GM23248 (cell line): ENCODE results near the gene PLEKHA3. TPM values are rescaled to one million over a fixed set of nuclear protein-coding genes. Genes with fewer than 3 reads are reported as not detected.
A peak's percentile ranks its signal among the peaks of the same experiment; 100 is the strongest.

Experiments used
- DNase-seq: peaks from one replicate; pipeline ENCODE4 v3.0.0-alpha.2; 2015
- H2AFZ ChIP-seq: fragments of 200-600 bp; sonication (generic); 2 replicates; pipeline ENCODE4 v1.6.1; 2016; ENCODE audit warnings: antibody characterized with exemption
- H3F3A ChIP-seq: fragments of 200-600 bp; sonication (generic); 2 replicates; pipeline ENCODE4 v1.6.1; 2016; ENCODE audit warnings: mild to moderate bottlenecking, antibody characterized with exemption, mixed run types; ENCODE audit not compliant: insufficient read depth
- H3K27ac ChIP-seq: fragments of 200-600 bp; sonication (generic); 2 replicates; pipeline ENCODE4 v1.5.1; 2016; ENCODE audit warnings: mild to moderate bottlenecking
- H3K27me3 ChIP-seq: fragments of 200-600 bp; sonication (generic); replicated peaks from 2 replicates; pipeline ENCODE4 v1.6.1; 2016; ENCODE audit warnings: mild to moderate bottlenecking; ENCODE audit not compliant: insufficient read depth
- H3K36me3 ChIP-seq: fragments of 200-600 bp; sonication (generic); 2 replicates; pipeline ENCODE4 v1.6.1; 2016; ENCODE audit warnings: low read depth, mild to moderate bottlenecking
- H3K4me1 ChIP-seq: fragments of 200-600 bp; sonication (generic); 2 replicates; pipeline ENCODE4 v1.6.1; 2016; ENCODE audit warnings: mild to moderate bottlenecking; ENCODE audit not compliant: insufficient read depth
- H3K4me2 ChIP-seq: fragments of 200-600 bp; sonication (generic); one replicate; pipeline ENCODE4 v1.6.1; 2016; ENCODE audit warnings: mild to moderate bottlenecking; ENCODE audit not compliant: unreplicated experiment
- H3K4me3 ChIP-seq: fragments of 200-600 bp; sonication (generic); 2 replicates; pipeline ENCODE4 v1.5.1; 2016; ENCODE audit warnings: mild to moderate bottlenecking
- H3K79me2 ChIP-seq: fragments of 200-600 bp; sonication (generic); 2 replicates; pipeline ENCODE4 v1.6.1; 2016; ENCODE audit warnings: mild to moderate bottlenecking; ENCODE audit not compliant: insufficient read depth
- H3K9ac ChIP-seq: fragments of 200-600 bp; sonication (generic); 2 replicates; pipeline ENCODE4 v1.6.1; 2016; ENCODE audit warnings: mild to moderate bottlenecking
- H3K9me2 ChIP-seq: fragments of 200-600 bp; sonication (generic); 2 replicates; pipeline ENCODE4 v1.6.1; 2016; ENCODE audit warnings: mixed run types, mild to moderate bottlenecking, moderate library complexity; ENCODE audit not compliant: insufficient read depth
- H3K9me3 ChIP-seq: fragments of 200-600 bp; sonication (generic); one replicate; pipeline ENCODE4 v1.6.1; 2017; ENCODE audit warnings: low read depth
- H4K20me1 ChIP-seq: fragments of 200-600 bp; sonication (generic); 2 replicates; pipeline ENCODE4 v1.6.0; 2016; ENCODE audit not compliant: insufficient read depth
- EZH2 ChIP-seq: fragments of 200-600 bp; sonication (generic); IDR thresholded peaks from 2 replicates; pipeline ENCODE4 v1.6.1; 2018; ENCODE audit warnings: antibody characterized with exemption, mild to moderate bottlenecking; ENCODE audit not compliant: insufficient read depth, poor library complexity, severe bottlenecking
- EZH2phosphoT487 ChIP-seq: fragments of 200-600 bp; sonication (generic); IDR thresholded peaks from 2 replicates; pipeline ENCODE4 v1.6.1; 2018; ENCODE audit warnings: antibody characterized with exemption, moderate library complexity, mild to moderate bottlenecking, low read depth; ENCODE audit not compliant: insufficient read depth
- WGBS, 2 experiments: methylation state at CpG; one replicate each; pipeline ENCODE4 v1.1.6; 2015 to 2017; ENCODE audit warnings: low lambda C conversion rate in 2 of 2, low coverage in 1 of 2; ENCODE audit errors: missing lambda C conversion rate in 2 of 2; 5-methylcytosine and 5-hydroxymethylcytosine counted together
- in situ Hi-C: fragments of 300-500 bp; cut with MboI; formaldehyde crosslinking; loops from 2 replicates; pipeline ENCODE4 v1.15.0; 2020
- polyA plus RNA-seq: library from polyadenylated mRNA; unstranded; fragments of >200 nt; fragmentation: Nextera tagmentation; extraction: Ambion mirVana; gene quantifications from 2 replicates; pipeline ENCODE4 v1.2.1, GENCODE V29; 2016
- total RNA-seq: library from RNA; depleted of rRNA; stranded (reverse); fragments of >200 nt; shearing (Covaris generic); gene quantifications from 2 replicates; pipeline ENCODE4 v1.2.3, GENCODE V29; 2014

Gene PLEKHA3
- total and polyA plus RNA-seq, 2 experiments from 2014 or later: 9.4 to 17.9 TPM

DNA sequence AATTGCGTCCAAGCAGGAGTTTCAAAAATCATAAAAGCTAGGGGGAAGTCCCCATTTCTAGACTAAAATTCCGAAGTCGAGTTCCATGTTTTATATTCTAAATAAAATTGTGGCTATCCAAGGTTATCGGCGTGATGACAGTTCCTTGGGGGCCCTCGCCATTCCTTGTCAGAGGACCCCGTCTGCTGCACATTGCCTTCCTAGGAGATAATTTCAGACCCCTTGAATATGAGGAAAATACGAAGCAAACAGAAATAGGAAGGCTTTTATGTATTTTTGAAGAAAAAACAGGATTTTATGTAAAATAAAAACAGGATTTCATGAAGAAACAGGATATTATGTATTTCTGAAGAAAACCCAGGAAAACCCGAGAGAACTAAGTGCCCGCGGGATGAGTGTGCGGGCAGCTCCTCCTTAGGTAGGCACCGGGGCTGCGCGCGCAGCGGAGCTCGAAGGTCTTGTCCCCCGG is 465 bp upstream of the PLEKHA3 start:
- 10 to 13% methylated on average over 19 of the region's 19 CpGs for WGBS, 2 experiments
- in situ Hi-C loops: no loop called here
- Histone ChIP-seq H3K27ac (peak overlapping the region; percentile 99), H3K79me2 (peaks cover 64% of the 10 kb centered on the region), H4K20me1 (no peaks in the 10 kb centered on the region; the same call in 1 of the 2 replicates), H3K9me2 (no peaks in the 10 kb centered on the region), H3K4me3 (peak overlapping the region; percentile 100), H3K9ac (peak overlapping the region; percentile 100), H3K4me2 (peak overlapping the region; percentile 100), H3K9me3 (no peaks in the 10 kb centered on the region), H3K4me1 (peaks cover 37% of the 10 kb centered on the region), H3K27me3 (no peaks in the 10 kb centered on the region), H3F3A (peaks cover 12% of the 10 kb centered on the region), H3K36me3 (no peaks in the 10 kb centered on the region), H2AFZ (peak overlapping the region; percentile 100)
- TF ChIP-seq EZH2phosphoT487 (no peak), EZH2 (no peak)
- DNase-seq: peak; percentile 14

DNA sequence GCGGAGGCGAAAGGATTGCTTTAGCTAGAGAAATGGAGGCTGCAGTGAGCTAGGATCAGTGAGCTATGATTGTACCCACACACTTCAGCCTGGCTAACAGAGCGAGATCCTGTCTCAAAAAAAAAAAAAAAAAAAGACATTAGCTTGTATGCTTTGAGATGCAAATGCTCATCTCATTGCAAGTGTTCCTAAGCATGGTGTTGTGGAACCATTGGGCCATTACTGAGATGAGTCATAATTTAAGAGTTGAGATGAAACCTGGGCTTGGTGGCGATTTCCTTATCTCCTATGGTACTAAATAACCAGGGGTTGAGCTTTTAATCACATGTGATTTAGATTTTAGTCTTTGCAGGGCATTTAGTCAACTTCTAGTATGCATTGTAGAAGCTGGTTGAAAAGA is 2.2 kb downstream of the PLEKHA3 start:
- Histone ChIP-seq H3K4me1 (peaks cover 38% of the 10 kb centered on the region), H3K27ac (no peak overlapping the region), H2AFZ (no peak overlapping the region), H3K9ac (no peak overlapping the region), H3F3A (peaks cover 12% of the 10 kb centered on the region), H3K27me3 (no peaks in the 10 kb centered on the region), H4K20me1 (peaks cover 3% of the 10 kb centered on the region; the same call in 1 of the 2 replicates), H3K4me3 (peak overlapping the region; percentile 100; the same call in 1 of the 2 replicates), H3K9me3 (no peaks in the 10 kb centered on the region), H3K79me2 (peaks cover 77% of the 10 kb centered on the region), H3K4me2 (peak overlapping the region; percentile 84), H3K9me2 (no peaks in the 10 kb centered on the region), H3K36me3 (no peaks in the 10 kb centered on the region)
- in situ Hi-C loops: no loop called here
- peak; percentile 11 for DNase-seq
- 93 to 99% methylated on average over 4 of the region's 4 CpGs for WGBS, 2 experiments
- TF ChIP-seq EZH2phosphoT487 (no peak), EZH2 (no peak)

DNA sequence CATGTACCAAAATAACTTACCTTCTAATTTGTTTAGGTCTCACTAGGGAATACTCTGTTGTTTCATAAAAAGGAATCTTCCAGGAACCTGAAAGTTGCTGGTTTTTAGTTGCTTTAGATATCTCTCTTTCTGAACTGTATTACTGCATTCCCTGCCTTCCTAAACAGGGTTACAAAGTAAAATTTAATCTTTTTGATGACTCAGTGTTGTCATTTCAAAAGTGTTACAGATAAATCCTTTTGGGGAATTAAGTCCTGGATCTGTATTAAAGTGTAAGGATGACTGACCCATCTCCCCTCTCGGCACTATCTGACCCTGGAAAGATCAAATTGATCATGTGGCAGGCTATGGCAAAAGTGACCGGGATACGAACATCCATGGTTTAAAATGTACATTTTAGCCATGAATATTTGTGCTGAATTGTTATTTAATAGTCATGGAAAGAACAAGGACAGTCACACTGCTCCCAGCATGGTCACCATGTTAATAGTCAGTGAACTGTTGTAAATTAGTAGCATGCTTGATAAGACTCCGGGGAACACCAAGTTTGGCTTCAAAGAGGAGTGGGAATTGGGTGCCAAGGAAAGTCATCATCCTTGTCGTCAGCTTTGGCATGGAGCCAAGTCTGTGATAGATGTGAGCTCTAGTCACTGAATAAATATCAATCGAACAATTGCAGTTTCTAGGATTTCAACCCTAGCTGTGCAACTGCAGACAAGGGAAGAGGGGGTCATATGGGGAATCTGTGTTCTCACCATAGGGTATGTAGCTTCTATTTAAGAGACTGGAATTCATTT is 4.2 kb downstream of the PLEKHA3 start:
- no peaks in the 10 kb centered on the region for H3K36me3 ChIP-seq
- H3K9ac ChIP-seq: no peak overlapping the region
- peak; percentile 63 for DNase-seq
- no peaks in the 10 kb centered on the region for H3K9me3 ChIP-seq
- H3K9me2 ChIP-seq: no peaks in the 10 kb centered on the region
- peaks cover 89% of the 10 kb centered on the region for H3K79me2 ChIP-seq
- peaks cover 5% of the 10 kb centered on the region for H3F3A ChIP-seq
- H3K27ac ChIP-seq: 0 out of 2 replicates have a peak overlapping the region, but pooled peaks have one; percentile 1
- no peak overlapping the region for H3K4me3 ChIP-seq
- H3K4me1 ChIP-seq: peaks cover 36% of the 10 kb centered on the region
- no peak for TF ChIP-seq EZH2
- no peak for TF ChIP-seq EZH2phosphoT487
- in situ Hi-C loops: no loop called here
- H3K4me2 ChIP-seq: peak overlapping the region; percentile 12
- H2AFZ ChIP-seq: no peak overlapping the region
- WGBS, 2 experiments: 40 to 46% methylated on average over 6 of the region's 6 CpGs
- no peaks in the 10 kb centered on the region for H3K27me3 ChIP-seq
- peaks cover 3% of the 10 kb centered on the region; the same call in 1 of the 2 replicates for H4K20me1 ChIP-seq

DNA sequence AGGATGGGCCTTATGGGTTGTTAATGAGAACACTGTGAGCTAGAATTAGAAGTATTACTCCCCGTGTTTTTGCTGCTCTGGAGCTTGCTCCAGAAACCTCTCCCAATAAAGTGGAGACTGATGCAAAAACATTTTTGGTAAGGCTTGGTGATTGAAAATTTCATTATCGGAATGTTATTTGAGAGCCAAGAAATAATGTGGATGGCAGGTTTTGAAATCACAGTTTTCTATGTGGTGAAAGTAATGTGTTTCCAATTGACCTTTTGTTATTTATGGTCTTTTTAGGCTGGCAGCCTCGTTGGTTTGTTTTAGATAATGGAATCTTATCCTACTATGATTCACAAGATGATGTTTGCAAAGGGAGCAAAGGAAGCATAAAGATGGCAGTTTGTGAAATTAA is 5.1 kb downstream of the PLEKHA3 start:
- no peak overlapping the region for H2AFZ ChIP-seq
- in situ Hi-C loops: no loop called here
- H3K27me3 ChIP-seq: no peaks in the 10 kb centered on the region
- no peak overlapping the region for H3K4me2 ChIP-seq
- no peak overlapping the region for H3K4me3 ChIP-seq
- H3K4me1 ChIP-seq: peaks cover 31% of the 10 kb centered on the region
- H3K9ac ChIP-seq: no peak overlapping the region
- no peaks in the 10 kb centered on the region for H3K36me3 ChIP-seq
- H3K9me2 ChIP-seq: no peaks in the 10 kb centered on the region
- 14 to 17% methylated on average over 3 of the region's 3 CpGs for WGBS, 2 experiments
- H3F3A ChIP-seq: no peaks in the 10 kb centered on the region
- H4K20me1 ChIP-seq: peaks cover 3% of the 10 kb centered on the region; the same call in 1 of the 2 replicates
- H3K9me3 ChIP-seq: no peaks in the 10 kb centered on the region
- H3K79me2 ChIP-seq: peaks cover 98% of the 10 kb centered on the region
- no peak overlapping the region for H3K27ac ChIP-seq
- TF ChIP-seq EZH2phosphoT487 (no peak), EZH2 (no peak)
- DNase-seq: peak; percentile 3
